Mucosa of stomach (tissue), 1 donor: ENCODE results near the gene ARHGEF38.

Experiments
- H3K27me3 ChIP-seq: one replicate; pipeline ENCODE4 v1.7.0; 2013; ENCODE audit warnings: mild to moderate bottlenecking, low read length; ENCODE audit not compliant: control insufficient read depth, insufficient read depth
- H3K36me3 ChIP-seq: one replicate; pipeline ENCODE4 v1.7.0; 2013; ENCODE audit warnings: low read length; ENCODE audit not compliant: control insufficient read depth, insufficient read depth
- H3K4me1 ChIP-seq: one replicate; pipeline ENCODE4 v1.7.0; 2013; ENCODE audit warnings: mild to moderate bottlenecking, low read length; ENCODE audit not compliant: control insufficient read depth, insufficient read depth
- H3K4me3 ChIP-seq: one replicate; pipeline ENCODE4 v1.7.0; 2013; ENCODE audit warnings: low read length
- H3K9ac ChIP-seq: one replicate; pipeline ENCODE4 v1.7.0; 2013; ENCODE audit warnings: mild to moderate bottlenecking, low read length, moderate library complexity
- H3K9me3 ChIP-seq: one replicate; pipeline ENCODE4 v1.7.0; 2013; ENCODE audit warnings: mild to moderate bottlenecking, low read length, moderate library complexity; ENCODE audit not compliant: control insufficient read depth
- donor health status: Pancreatic carcinoma.

ARHGEF38 gene

DNA sequence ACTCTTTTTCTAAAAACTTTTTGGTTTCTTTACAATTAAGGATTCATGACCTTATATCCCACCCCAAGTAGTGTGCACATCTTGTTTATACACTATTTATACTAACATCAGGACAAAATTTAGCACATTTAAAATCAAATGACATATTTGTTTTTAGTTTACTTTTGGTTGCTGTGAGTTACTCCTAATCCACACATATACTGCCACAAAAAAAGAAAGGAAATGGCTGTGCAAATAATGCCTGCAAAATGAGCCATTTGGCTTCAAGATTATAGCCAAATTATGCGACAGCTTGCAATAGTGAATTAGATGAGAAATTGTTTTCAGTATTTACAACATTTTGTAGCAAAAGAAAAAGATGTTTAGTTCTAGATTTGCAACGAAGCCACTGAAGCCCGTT is 10.4 kb upstream of the ARHGEF38 start:
- Histone ChIP-seq H3K9me3 (no peaks in the 10 kb centered on the region), H3K9ac (no peak overlapping the region), H3K4me3 (no peak overlapping the region), H3K27me3 (no peaks in the 10 kb centered on the region), H3K4me1 (peaks cover 7% of the 10 kb centered on the region), H3K36me3 (no peaks in the 10 kb centered on the region)

DNA sequence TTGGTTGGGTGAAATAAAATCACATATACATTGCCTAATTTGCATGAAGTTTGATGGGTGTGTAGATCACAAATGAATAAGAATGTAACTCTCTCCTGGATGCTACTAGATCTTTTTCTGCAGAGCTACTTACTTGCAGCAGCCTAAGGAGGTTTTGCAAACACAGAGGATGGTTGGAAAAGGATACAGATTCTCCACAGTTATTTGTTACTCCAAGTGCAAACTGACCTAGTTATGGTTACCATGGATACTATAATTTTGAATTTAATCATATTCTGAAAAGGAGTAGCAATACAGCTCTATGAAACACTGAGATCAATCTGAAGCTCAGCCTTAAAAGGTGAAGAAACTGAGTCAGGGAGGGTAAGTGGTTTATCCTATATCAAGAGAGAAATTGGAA is 9.1 kb upstream of the ARHGEF38 start:
- Histone ChIP-seq H3K36me3 (no peaks in the 10 kb centered on the region), H3K9me3 (no peaks in the 10 kb centered on the region), H3K4me1 (peaks cover 7% of the 10 kb centered on the region), H3K4me3 (no peak overlapping the region), H3K9ac (no peak overlapping the region), H3K27me3 (no peaks in the 10 kb centered on the region)

DNA sequence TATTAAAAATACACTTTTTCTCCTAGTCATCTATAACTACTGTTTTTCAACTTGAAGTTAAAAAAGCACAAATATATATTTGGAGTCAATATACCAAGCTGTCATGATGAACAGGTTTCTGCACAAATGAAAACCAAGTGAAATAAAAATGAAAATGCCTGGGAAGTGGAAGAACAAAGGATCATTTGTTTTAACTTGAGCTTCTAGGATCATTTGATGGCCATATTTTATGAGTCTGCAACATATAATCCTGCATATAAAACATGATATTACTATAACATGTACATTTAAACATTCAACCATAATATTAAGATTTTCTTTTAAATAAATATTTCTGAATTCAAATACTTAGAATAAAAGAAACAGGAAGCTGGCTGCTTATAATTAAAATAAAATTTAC is 8.5 kb upstream of the ARHGEF38 start:
- no peak overlapping the region for H3K4me3 ChIP-seq
- H3K9me3 ChIP-seq = no peaks in the 10 kb centered on the region
- peaks cover 7% of the 10 kb centered on the region for H3K4me1 ChIP-seq
- H3K9ac ChIP-seq = no peak overlapping the region
- no peaks in the 10 kb centered on the region for H3K36me3 ChIP-seq
- H3K27me3 ChIP-seq = no peaks in the 10 kb centered on the region

DNA sequence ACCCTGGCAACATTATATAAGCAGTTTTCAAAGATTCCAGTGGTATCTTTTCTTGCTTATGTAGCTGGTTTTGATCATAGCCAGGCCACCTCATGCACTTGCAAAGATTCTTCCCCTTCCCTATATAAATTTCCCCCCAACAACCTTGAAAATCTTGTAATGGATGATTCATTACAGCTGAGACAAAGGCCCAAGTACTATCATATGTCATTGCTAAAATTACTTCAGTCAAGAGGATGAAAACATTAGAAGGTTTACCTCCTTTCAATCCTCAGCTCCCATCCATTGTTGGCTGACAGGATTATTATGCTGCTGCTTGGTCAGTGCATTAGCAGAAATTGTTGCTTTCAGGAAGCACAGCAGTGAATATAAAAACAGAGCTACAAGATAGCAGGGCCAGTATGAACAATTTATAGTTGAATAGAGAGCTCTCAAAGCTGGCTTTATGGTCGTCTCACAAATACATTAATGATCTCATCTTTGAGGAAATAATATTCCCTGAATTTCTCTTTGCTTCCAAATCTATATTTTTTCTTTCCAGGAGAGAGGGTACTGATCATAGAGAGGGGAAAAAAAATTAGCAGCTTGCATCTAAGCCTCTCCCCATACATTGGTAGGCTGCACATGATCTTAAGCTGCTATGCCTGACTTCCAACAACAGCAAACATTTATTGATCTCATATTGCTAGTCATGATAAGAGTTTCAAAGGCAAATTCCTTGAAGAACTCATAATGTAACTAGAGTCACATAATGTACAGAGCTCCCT is 7.7 kb upstream of the ARHGEF38 start:
- Histone ChIP-seq H3K9me3 (no peaks in the 10 kb centered on the region), H3K36me3 (no peaks in the 10 kb centered on the region), H3K27me3 (no peaks in the 10 kb centered on the region), H3K9ac (no peak overlapping the region), H3K4me1 (peaks cover 7% of the 10 kb centered on the region), H3K4me3 (no peak overlapping the region)

DNA sequence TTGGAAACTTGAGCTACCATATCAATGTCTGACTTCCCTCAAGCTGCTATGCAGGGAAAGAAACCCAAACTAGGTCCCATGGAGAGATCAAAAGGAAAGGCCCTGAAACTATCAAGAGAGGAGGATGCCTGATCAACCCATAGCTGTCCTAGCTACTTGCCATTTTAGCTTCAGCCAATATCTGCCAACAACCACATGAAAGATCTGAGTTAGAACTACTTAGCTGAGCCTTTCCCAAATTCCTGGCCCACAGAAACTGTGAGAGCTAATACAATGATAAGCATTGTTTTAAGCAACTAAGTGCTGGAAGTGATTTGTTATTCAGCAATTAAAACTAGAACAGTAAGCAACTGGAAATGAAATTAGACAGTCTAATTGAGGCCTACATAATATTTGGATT is 6.3 kb upstream of the ARHGEF38 start:
- H3K4me1 ChIP-seq = peaks cover 6% of the 10 kb centered on the region
- no peaks in the 10 kb centered on the region for H3K27me3 ChIP-seq
- H3K9me3 ChIP-seq = no peaks in the 10 kb centered on the region
- H3K4me3 ChIP-seq = no peak overlapping the region
- H3K9ac ChIP-seq = no peak overlapping the region
- H3K36me3 ChIP-seq = no peaks in the 10 kb centered on the region

DNA sequence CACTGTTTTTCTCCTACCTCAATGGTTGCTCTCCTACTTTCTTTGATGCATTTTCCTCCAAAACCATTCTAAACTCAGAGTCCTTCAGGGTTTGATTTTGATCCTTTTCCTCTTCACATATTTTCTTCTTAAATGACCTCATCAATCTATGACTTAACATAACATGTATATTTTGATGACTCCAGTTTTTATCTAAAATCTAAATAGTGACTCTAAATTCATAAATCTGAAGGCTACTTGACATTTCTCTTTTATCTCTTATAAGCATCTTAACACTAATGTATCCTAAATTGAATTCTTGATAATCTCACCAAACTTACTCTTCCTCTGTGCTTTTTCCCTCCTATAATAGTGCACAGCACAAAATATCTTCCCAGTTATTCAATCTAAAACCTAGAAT is 4.7 kb upstream of the ARHGEF38 start:
- Histone ChIP-seq H3K4me1 (peaks cover 10% of the 10 kb centered on the region), H3K27me3 (no peaks in the 10 kb centered on the region), H3K9me3 (no peaks in the 10 kb centered on the region), H3K4me3 (no peak overlapping the region), H3K36me3 (no peaks in the 10 kb centered on the region), H3K9ac (no peak overlapping the region)

DNA sequence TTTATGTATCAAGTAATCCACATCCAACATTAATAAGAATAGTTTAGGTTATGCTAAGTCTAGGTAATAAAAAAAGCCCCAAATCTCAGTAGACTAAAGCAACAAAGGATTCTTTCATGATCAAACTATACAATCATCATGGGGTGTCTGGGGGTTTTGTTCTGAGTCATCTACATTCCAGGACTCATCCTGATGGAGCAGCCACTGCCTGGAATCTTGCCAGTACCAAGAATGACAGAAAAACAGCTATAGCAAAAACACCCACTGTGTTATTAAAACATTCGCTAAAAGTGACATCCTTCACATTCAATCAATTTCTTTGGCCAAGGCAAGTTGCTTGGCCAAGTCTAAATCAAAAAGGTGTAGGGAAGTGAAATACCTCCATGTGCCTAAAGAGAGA is 3.9 kb upstream of the ARHGEF38 start:
- peaks cover 10% of the 10 kb centered on the region for H3K4me1 ChIP-seq

DNA sequence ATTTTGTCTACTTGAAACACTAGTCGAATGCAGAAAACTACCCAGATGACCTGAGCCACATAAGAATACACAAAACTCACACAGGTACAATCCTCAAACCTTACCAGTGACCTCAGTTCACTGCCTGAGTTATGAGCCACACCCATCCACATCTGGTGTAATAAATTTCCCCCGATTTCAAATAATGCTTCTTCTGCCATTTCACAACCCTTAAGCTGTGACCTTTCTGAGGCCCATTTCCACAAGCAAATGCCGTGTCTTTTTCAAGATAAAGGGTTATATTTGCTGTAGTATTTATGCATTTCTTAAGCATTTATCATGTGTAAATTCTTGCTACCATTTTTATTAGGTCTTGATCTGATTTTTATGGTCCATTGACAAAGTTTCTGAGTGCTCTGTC is 1.8 kb upstream of the ARHGEF38 start:
- no peaks in the 10 kb centered on the region for H3K27me3 ChIP-seq
- H3K4me3 ChIP-seq = no peak overlapping the region
- H3K9ac ChIP-seq = no peak overlapping the region
- no peaks in the 10 kb centered on the region for H3K36me3 ChIP-seq
- H3K4me1 ChIP-seq = peaks cover 10% of the 10 kb centered on the region
- H3K9me3 ChIP-seq = no peaks in the 10 kb centered on the region

More for the DNA sequence above, 3.9 kb upstream of the ARHGEF38 start:
- H3K4me3 ChIP-seq = no peak overlapping the region
- H3K9ac ChIP-seq = no peak overlapping the region
- no peaks in the 10 kb centered on the region for H3K27me3 ChIP-seq
- no peaks in the 10 kb centered on the region for H3K36me3 ChIP-seq
- no peaks in the 10 kb centered on the region for H3K9me3 ChIP-seq

DNA sequence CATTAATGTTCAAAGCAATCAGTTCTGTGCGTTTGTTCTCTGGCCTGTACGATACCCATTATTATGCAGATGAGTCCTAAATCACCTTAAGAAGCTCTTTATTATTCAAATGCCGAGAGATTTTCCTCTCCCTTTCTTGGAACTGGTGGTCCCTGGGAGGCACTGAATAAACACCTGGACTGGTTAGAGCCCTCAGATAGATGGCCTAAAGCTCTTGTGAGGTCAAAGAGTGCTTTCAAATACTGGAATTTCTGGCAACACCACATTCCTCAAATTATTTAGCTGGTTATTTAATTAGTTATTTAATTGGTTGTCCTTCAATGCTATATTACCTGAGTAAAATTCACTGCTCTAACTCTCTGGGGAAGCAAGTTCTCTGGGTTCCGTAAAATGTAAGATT is 3.0 kb downstream of the ARHGEF38 start:
- no peaks in the 10 kb centered on the region for H3K36me3 ChIP-seq
- H3K9me3 ChIP-seq = no peaks in the 10 kb centered on the region
- no peak overlapping the region for H3K4me3 ChIP-seq
- no peaks in the 10 kb centered on the region for H3K27me3 ChIP-seq
- peaks cover 32% of the 10 kb centered on the region for H3K4me1 ChIP-seq
- H3K9ac ChIP-seq = no peak overlapping the region

DNA sequence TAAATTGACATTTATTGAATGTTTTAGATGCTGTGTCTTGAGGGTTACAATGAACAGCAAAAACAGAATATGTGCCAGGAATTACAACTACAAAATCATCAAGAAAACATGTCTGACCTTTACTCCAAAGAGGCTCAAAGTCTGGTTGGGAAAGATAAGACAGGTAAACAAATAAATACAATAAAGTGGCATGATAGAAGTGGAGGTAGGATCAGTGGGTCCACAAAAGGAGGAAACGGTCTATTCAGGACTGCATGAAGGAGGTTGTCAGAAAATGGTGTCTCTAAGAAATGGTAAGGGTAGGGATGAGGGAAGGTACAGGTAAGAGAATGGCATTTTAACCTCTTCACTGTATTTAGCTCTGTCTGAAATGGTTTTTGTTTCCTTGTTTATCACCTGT is 3.8 kb downstream of the ARHGEF38 start:
- peaks cover 36% of the 10 kb centered on the region for H3K4me1 ChIP-seq
- no peak overlapping the region for H3K4me3 ChIP-seq
- no peaks in the 10 kb centered on the region for H3K9me3 ChIP-seq
- no peak overlapping the region for H3K9ac ChIP-seq
- H3K27me3 ChIP-seq = no peaks in the 10 kb centered on the region
- H3K36me3 ChIP-seq = no peaks in the 10 kb centered on the region

DNA sequence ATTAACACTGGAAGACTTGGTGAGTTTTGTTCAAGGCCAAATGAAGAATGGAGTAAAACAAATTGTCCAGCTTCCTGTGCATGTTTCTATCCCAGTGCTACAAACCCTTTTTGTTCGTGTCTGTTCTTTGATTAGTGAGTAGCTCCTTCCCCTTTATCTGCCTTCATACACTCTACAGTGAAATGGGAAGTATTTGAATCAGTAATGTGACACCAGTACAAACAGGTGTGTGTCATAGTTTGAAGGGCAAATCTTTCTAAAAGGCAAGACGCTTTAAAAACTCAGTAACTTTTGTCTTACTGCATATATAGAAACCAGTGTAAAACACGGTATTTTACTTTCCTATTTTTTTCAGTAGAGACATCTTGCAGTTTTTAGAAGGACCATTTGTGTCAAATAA is 5.9 kb downstream of the ARHGEF38 start:
- Histone ChIP-seq H3K4me1 (peaks cover 26% of the 10 kb centered on the region), H3K9ac (no peak overlapping the region)

DNA sequence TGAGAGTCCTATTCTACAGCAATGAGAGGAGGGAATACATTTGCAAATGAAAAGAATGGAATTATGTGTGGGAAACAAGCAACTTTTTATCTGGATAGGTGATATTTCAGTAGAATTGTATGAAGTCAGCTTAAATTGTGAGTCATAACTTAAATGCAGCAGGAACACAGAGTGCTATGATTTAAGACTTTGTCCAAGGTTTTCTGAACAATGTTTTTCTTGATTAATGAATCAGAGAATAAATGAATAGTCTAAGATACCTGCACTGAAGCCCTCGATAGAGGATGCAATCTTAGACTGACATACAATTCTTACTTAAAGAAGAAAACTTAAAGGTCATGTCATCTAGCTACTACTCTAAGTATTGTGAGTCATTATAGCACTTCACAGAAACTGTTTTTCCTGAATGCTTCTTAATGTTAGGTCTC is 8.0 kb downstream of the ARHGEF38 start:
- Histone ChIP-seq H3K4me3 (no peak overlapping the region), H3K9me3 (no peaks in the 10 kb centered on the region), H3K27me3 (no peaks in the 10 kb centered on the region), H3K9ac (no peak overlapping the region), H3K36me3 (no peaks in the 10 kb centered on the region), H3K4me1 (peaks cover 29% of the 10 kb centered on the region)

More for the DNA sequence above, 5.9 kb downstream of the ARHGEF38 start:
- Histone ChIP-seq H3K4me3 (no peak overlapping the region), H3K9me3 (no peaks in the 10 kb centered on the region), H3K27me3 (no peaks in the 10 kb centered on the region), H3K36me3 (no peaks in the 10 kb centered on the region)

DNA sequence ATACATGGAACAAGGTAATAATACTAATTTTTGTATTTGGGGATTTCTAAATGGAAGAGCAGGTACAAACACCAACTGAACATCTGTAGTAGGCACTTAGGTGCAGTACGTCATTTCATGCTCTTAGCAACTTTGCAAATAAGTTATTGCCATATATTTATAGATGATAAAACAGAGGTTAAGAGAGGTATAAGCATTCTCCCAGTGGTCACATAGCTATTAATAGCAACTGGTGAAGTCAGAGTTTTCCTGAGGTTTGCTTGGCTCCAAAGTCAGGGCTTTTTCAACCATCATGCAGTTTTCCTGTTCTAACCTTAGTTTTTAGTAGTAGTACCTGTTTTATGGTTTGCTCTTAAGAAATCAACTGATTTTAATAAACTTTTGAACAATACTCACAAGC is 10.9 kb downstream of the ARHGEF38 start:
- Histone ChIP-seq H3K27me3 (no peaks in the 10 kb centered on the region), H3K9me3 (no peaks in the 10 kb centered on the region), H3K4me1 (peaks cover 18% of the 10 kb centered on the region), H3K36me3 (no peaks in the 10 kb centered on the region), H3K9ac (no peak overlapping the region), H3K4me3 (no peak overlapping the region)
